GM18867 (cell line): ENCODE results near the gene CTRB2.

Experiments used
- ATAC-seq: cut with Tn5 transposase; IDR thresholded peaks from one replicate; pipeline ENCODE4 v1.9.1; 2021; ENCODE audit warnings: mild to moderate bottlenecking, moderate library complexity; ENCODE audit not compliant: unreplicated experiment

The CTRB2 gene

DNA sequence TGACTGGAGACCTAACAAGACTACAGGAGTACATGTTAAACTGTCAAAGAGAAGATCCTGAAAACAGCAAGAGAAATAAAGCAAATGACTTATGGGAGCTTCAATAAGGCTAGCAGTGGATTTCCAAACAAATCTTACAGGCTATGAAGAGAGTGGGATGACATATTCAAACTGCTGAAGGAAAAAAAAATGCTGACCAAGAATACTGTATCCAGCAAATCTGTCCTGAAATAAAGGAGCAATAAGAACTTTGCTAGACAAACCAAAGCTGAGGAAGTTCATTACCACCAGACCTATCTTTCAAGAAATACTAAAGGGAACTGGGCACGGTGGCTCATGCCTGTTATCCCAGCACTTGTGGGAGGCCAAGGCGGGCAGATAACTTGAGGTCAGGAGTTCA is 30.0 kb downstream of the CTRB2 start:
- no peak for ATAC-seq

DNA sequence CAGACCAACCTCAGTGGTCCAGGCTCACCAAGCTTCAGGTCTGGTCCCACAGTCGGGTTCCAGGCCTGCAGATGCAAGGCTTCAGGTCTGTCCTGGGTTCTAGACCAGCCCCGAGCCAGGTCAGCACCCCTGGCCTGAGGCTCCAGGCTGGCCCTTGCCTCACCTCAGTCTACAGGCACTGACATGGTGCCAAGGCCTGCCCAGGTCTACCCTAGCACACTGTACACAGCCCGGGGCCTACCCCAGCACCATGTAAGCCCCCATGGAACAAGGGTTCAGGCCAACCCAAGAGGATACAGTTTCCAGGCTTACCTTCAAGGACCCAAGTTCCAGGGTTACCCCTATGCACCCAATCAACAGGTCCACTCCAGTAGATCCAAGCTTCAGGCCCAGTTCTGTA is 31.9 kb downstream of the CTRB2 start:
- ATAC-seq, result no peak

DNA sequence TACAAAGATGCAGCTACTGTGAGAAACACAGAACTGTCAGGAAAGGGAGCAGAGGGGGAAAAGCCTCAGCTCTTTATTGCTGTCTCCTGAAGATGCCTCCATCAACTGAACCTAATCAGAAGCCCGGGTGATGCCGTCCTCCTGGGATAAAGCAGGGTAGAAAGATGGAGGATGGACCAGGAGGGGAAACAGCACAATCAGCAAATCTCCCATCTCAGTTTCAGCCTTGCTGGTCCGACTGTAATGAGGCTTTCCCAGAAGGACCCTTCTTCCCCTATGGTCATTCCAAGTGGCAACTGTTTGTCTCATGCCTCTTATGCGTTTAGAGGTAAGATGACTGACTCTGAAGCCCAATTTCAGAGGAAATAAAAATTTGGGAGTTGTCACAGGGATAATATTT is 34.4 kb downstream of the CTRB2 start:
- ATAC-seq, result no peak

DNA sequence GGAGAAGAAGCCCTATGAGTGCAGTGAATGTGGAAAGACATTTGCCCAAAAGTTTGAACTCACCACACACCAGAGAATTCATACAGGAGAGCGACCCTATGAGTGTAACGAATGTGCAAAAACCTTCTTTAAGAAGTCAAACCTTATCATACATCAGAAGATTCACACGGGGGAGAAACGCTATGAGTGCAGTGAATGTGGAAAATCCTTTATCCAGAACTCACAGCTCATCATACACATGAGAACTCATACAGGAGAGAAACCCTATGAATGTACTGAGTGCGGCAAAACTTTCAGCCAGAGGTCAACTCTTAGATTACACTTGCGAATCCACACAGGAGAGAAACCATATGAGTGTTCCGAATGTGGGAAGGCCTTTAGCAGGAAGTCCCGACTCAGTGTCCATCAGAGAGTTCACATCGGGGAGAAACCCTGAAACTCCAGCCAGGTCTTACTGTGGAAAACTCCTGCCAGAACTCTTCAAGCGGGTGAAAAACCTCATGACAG is 37.0 kb downstream of the CTRB2 start:
- ATAC-seq, result no peak

DNA sequence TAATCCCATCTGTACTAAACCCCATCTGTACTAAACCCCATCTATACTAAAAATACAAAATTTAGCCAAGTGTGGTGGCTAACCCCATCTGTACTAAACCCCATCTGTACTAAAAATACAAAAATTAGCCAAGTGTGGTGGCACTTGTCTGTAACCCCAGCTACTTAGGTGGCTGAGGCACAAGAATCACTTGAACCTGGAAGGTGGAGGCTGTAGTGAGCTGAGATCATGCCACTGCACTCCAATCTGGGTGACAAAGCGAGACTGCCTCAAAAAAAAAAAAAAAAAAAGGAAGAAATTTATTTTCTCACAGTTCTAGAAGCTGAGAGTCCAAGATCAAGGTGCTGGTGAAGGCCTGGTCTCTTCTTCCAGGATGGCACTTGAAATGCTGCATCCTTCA is 46.6 kb downstream of the CTRB2 start:
- ATAC-seq, result no peak
